ENCODE data around the gene PKP2.

- TF ChIP-seq ZNF678 (CRISPR knock-in tag; IDR thresholded peaks at IDR 0.05) (no peak), JUND (CRISPR knock-in tag; IDR thresholded peaks at IDR 0.05) (no peak)
- TF ChIP-seq, protein P1, sequence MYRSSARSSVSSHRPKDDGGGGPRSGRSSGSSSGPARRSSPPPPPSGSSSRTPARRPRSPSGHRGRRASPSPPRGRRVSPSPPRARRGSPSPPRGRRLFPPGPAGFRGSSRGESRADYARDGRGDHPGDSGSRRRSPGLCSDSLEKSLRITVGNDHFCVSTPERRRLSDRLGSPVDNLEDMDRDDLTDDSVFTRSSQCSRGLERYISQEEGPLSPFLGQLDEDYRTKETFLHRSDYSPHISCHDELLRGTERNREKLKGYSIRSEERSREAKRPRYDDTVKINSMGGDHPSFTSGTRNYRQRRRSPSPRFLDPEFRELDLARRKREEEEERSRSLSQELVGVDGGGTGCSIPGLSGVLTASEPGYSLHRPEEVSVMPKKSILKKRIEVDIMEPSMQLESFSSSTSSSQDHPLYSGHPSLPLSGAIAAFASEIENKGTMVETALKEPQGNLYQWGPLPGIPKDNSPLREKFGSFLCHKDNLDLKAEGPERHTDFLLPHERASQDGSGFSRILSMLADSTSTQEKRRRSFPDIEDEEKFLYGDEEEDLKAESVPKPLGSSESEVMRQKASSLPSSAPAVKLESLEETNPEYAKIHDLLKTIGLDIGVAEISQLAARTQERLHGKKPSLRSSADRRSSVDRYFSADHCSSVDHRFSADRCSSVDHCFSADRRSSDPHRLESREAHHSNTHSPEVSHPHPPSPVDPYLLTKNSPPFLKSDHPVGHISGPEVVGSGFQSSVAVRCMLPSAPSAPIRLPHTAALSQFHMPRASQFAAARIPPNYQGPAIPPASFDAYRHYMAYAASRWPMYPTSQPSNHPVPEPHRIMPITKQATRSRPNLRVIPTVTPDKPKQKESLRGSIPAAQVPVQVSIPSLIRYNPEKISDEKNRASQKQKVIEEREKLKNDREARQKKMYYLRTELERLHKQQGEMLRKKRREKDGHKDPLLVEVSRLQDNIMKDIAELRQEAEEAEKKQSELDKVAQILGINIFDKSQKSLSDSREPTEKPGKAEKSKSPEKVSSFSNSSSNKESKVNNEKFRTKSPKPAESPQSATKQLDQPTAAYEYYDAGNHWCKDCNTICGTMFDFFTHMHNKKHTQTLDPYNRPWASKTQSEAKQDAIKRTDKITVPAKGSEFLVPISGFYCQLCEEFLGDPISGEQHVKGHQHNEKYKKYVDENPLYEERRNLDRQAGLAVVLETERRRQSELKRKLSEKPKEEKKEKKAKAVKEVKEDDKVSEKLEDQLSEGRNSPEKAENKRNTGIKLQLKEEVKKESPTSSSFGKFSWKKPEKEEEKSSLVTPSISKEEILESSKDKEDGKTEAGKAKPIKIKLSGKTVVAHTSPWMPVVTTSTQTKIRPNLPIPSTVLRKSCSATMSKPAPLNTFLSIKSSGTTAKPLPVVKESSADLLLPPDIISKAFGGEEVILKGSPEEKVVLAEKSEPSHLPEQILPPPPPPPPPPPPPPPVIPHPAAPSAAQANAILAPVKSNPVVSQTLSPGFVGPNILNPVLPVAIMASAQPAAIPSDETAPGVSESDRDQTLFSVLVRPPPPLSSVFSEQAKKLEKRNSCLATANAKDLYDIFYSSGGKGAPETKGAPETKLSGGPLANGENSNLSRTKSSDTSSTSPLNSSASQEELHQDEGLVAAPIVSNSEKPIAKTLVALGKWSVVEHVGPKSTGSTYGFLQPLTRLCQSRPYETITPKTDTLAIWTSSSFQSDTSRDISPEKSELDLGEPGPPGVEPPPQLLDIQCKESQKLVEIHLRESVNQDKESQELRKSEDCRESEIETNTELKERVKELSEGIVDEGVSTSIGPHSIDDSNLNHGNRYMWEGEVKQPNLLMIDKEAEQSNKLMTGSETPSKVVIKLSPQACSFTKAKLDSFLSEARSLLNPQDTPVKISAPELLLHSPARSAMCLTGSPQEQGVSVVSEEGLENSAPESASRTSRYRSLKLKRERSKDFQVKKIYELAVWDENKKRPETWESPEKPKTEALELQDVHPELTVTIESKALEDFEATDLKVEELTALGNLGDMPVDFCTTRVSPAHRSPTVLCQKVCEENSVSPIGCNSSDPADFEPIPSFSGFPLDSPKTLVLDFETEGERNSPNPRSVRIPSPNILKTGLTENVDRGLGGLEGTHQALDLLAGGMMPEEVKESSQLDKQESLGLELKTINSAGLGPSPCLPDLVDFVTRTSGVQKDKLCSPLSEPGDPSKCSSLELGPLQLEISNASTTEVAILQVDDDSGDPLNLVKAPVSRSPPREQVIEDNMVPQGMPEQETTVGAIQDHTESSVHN (CRISPR knock-in tag; IDR thresholded peaks at IDR 0.05): no peak
- TF ChIP-seq, protein P2, sequence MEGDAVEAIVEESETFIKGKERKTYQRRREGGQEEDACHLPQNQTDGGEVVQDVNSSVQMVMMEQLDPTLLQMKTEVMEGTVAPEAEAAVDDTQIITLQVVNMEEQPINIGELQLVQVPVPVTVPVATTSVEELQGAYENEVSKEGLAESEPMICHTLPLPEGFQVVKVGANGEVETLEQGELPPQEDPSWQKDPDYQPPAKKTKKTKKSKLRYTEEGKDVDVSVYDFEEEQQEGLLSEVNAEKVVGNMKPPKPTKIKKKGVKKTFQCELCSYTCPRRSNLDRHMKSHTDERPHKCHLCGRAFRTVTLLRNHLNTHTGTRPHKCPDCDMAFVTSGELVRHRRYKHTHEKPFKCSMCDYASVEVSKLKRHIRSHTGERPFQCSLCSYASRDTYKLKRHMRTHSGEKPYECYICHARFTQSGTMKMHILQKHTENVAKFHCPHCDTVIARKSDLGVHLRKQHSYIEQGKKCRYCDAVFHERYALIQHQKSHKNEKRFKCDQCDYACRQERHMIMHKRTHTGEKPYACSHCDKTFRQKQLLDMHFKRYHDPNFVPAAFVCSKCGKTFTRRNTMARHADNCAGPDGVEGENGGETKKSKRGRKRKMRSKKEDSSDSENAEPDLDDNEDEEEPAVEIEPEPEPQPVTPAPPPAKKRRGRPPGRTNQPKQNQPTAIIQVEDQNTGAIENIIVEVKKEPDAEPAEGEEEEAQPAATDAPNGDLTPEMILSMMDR (CRISPR knock-in tag; IDR thresholded peaks at IDR 0.05): no peak
These were observed 14.9 kb downstream of the PKP2 start for GRCh38 chr12:32881702-32882101.
